GM10266 (cell line): ENCODE results near the gene XPC.

ENCODE experiments used
- DNase-seq: peaks from one replicate; pipeline ENCODE4 v3.0.0; 2012; ENCODE audit errors: extremely low spot score
- TF ChIP-seq, protein P1 (sequence below): IDR thresholded peaks from 2 replicates; pipeline ENCODE4 v1.5.1; 2012; ENCODE audit warnings: mild to moderate bottlenecking, low read depth; ENCODE audit not compliant: control insufficient read depth, insufficient read depth; ENCODE audit errors: missing control alignments

Gene XPC

GRCh38 chr3:14147066-14147435 lies 31.4 kb downstream of the XPC start:
- no peak for DNase-seq
- TF ChIP-seq, protein P1, sequence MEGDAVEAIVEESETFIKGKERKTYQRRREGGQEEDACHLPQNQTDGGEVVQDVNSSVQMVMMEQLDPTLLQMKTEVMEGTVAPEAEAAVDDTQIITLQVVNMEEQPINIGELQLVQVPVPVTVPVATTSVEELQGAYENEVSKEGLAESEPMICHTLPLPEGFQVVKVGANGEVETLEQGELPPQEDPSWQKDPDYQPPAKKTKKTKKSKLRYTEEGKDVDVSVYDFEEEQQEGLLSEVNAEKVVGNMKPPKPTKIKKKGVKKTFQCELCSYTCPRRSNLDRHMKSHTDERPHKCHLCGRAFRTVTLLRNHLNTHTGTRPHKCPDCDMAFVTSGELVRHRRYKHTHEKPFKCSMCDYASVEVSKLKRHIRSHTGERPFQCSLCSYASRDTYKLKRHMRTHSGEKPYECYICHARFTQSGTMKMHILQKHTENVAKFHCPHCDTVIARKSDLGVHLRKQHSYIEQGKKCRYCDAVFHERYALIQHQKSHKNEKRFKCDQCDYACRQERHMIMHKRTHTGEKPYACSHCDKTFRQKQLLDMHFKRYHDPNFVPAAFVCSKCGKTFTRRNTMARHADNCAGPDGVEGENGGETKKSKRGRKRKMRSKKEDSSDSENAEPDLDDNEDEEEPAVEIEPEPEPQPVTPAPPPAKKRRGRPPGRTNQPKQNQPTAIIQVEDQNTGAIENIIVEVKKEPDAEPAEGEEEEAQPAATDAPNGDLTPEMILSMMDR: no peak

- no peak for DNase-seq
- TF ChIP-seq, protein P1: no peak
These were observed 31.9 kb downstream of the XPC start for GRCh38 chr3:14146381-14147065.

- TF ChIP-seq, protein P1: no peak
- no peak for DNase-seq
These were observed 32.6 kb downstream of the XPC start for GRCh38 chr3:14145670-14146380.

GRCh38 chr3:14145236-14145635 lies 33.2 kb downstream of the XPC start:
- TF ChIP-seq, protein P1: no peak
- DNase-seq: no peak

DNA sequence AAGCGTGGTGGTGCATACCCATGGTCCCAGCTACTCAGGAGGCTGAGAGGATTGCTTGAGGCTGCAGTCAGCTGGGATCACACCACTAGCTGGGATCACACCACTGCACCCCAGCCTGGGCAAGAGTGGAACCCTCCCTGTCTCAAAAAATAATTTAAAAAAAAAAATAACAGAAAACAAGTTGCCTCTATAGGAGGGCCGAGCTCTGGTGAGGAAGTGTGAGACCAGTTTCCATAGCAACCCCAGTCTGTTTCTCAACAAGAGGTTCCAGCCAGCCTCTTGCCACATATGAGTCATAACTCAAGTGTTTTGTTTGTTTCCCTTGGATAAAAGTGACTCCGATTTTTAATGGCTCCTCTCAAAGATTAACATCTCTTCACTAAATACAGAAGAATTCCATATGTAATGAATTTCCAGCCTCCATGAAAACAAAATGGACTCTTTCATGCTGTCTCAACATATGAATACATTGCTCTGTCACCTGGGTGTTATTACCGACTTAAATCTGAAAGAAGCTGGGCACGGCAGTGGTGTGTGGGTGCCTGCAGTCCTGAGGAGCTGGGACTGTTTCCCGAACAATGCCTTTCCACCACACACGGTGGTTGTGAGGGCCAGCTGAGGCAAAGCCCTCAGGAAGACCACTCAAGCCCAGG lies 33.9 kb downstream of the XPC start:
- peak; percentile 88 for DNase-seq
- TF ChIP-seq, protein P1: no peak

DNA sequence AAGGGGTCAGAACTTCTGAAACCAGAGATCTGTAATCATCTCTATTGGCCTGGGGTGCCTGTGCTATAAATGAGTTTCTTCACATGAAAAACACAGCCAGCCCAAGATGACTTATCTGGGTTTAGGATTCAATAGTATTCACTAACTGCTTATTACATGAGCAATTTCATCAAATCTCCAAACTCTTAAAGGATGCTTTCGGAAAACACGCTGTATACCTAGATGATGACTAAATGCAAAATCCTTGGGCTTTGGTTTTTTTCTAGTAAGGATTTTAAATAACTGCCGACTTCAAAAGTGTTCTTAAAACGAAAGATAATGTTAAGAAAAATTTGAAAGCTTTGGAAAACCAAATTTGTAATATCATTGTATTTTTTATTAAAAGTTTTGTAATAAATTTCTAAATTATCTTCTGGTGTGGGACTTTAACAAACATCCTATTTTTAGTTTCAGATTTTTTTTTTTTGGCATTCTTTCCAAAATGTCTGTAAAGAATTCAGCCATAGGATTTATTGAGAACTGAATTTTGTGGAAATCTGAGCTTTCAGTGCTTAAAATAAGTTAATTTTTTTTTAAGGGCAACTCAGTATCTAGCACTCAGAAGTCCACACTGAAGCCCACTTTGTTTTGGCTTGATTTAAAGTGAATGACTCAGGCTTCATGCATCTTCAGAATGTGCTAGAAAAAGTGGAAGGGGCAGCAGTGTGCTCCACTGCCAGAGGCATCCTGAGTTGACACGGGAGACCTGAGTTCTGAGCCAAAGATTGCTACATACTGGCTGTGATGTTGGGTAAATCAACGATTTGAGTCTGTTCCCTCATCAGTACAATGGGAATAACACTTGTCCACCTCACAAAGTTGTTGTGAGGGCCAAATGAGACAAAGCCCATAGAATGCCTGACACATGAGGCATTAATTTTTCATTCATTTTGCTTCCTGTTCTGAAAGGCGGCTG lies 34.9 kb downstream of the XPC start:
- TF ChIP-seq, protein P1: no peak
- no peak for DNase-seq
